Measurements from ENCODE around the gene CREB3L2. TPM values are rescaled to one million over a fixed set of nuclear protein-coding genes. Genes with fewer than 3 reads are reported as not detected.
"Not testable (repeated sequence)": the region's sequence is repeated elsewhere in the genome, so short reads cannot be mapped to it uniquely, and the experiment has no call there.

Gene CREB3L2
- total and polyA plus RNA-seq, 12 donors, result 11.4 to 169 (median 63.1) TPM

DNA sequence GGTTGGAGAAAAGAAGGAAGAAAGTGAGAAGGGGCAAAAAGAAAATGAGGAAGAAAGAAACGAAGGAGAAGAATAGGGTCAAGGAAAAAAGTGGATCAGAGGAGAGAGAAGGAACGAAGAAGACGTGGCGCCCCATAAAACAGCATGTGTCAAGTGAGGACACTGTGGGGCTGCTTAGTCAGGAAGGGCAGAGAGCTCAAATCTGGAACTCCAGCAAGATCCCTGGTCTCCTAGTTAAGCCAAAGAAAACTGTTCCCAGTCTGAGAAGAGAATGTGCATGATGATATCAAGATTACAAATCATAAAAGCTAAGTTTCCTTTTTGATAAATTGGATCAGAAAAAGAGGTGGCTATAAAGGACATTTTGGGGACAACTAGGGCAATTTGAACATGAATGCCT is 33.0 kb downstream of the CREB3L2 start:
- TF ChIP-seq, protein P1, sequence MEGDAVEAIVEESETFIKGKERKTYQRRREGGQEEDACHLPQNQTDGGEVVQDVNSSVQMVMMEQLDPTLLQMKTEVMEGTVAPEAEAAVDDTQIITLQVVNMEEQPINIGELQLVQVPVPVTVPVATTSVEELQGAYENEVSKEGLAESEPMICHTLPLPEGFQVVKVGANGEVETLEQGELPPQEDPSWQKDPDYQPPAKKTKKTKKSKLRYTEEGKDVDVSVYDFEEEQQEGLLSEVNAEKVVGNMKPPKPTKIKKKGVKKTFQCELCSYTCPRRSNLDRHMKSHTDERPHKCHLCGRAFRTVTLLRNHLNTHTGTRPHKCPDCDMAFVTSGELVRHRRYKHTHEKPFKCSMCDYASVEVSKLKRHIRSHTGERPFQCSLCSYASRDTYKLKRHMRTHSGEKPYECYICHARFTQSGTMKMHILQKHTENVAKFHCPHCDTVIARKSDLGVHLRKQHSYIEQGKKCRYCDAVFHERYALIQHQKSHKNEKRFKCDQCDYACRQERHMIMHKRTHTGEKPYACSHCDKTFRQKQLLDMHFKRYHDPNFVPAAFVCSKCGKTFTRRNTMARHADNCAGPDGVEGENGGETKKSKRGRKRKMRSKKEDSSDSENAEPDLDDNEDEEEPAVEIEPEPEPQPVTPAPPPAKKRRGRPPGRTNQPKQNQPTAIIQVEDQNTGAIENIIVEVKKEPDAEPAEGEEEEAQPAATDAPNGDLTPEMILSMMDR (IDR thresholded peaks at IDR 0.05), result no peak
- TF ChIP-seq POLR2A (IDR thresholded peaks at IDR 0.05), result no peak
- WGBS, 4 donors, result 33 to 56% (median 43%) methylated on average over 4 of the region's 4 CpGs
- Histone ChIP-seq H3K27me3 (no peaks in the 10 kb centered on the region), H3K27ac (peak overlapping the region in 2 of 5 donors; percentile 39 to 62), H3K9me3 (replicated peaks in 1 of 3) (no peaks in the 10 kb centered on the region), H3K36me3 (replicated peaks in 1 of 2) (no peaks in the 10 kb centered on the region), H3K4me1 (replicated peaks in 1 of 2) (peaks cover 23 to 54% of the 10 kb centered on the region in 2 donors), H3K4me3 (no peak overlapping the region)
- no peak for DNase-seq
- intact Hi-C loops (cut with DNase I), result no loop called here

DNA sequence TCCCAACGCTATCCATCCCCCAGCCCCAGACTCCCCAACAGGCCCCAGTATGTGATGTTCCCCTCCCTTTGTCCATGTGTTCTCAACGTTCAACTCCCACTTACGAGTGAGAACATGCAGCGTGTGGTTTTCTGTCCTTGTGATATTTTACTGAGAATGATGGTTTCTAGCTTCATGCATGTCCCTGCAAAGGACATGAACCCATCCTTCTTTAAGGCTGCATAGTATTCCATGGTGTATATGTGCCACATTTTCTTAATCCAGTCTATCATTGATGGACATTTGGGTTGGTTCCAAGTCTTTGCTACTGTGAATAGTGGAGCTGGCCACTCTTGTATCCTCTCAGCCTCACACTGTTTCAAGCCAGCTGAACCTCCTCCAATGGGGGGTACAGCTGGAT is 33.5 kb downstream of the CREB3L2 start:
- intact Hi-C loops (cut with DNase I); H3K4me3 ChIP-seq; H3K9me3 ChIP-seq (replicated peaks in 1 of 3); H3K27me3 ChIP-seq; H3K36me3 ChIP-seq (replicated peaks in 1 of 2); DNase-seq: not testable (repeated sequence)
- Histone ChIP-seq H3K4me1 (replicated peaks in 1 of 2) (peaks cover 23 to 56% of the 10 kb centered on the region in 2 donors), H3K27ac (peak overlapping the region in 2 of 5 donors; percentile 39 to 62)
- WGBS, 4 donors, result 92 to 99% (median 97%) methylated on average over 4 of the region's 4 CpGs

DNA sequence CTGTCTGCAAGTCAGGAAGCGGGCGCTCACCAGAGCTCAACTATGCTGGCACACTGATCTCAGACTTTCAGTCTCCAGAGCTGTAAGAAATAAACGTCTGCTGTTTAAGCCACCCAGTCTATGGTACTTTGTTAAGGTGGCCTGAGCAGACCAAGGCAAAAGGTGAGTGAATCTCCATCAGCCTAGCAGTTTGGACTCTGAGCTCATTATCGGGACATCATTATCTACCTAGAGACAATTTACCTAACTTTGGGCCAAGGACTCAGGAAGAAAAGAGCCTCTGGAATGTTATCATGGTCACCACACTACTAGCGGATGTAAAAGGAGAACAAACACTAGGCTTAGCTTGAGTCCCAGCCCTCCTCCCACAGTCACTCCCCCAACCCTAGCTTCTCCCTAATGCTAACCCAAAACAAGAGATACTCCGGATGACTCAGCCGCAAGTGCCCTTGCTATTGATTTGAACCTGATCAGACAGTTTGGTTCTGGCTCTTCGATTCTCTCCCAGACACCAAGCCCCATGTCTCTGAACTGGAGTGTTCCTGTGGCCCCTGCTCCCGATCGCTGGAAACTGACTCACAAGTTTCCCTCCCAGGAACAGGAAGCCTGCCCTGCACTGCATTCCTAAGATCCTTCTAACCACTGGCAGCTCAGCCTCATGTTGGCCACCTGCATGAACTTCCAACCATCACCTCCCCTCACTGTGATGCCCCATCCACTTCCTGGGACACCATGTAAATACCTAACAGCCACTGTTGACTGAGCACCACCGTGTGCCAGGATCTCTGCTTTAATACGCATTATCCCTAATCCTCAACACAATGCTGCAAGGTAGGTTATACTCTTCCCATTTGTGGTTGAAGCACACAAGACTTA is 34.5 kb downstream of the CREB3L2 start:
- no peak for TF ChIP-seq POLR2A (IDR thresholded peaks at IDR 0.05)
- TF ChIP-seq, protein P1 (IDR thresholded peaks at IDR 0.05), result no peak
- Histone ChIP-seq H3K4me1 (replicated peaks in 1 of 2) (peaks cover 23 to 63% of the 10 kb centered on the region in 2 donors), H3K27me3 (no peaks in the 10 kb centered on the region), H3K36me3 (replicated peaks in 1 of 2) (no peaks in the 10 kb centered on the region), H3K9me3 (replicated peaks in 1 of 3) (no peaks in the 10 kb centered on the region), H3K4me3 (no peak overlapping the region), H3K27ac (peak overlapping the region in 1 of 5 donors; percentile 52)
- DNase-seq, result no peak
- WGBS, 4 donors, result 69 to 77% (median 74%) methylated on average over 12 of the region's 12 CpGs
- intact Hi-C loops (cut with DNase I), result no loop called here

DNA sequence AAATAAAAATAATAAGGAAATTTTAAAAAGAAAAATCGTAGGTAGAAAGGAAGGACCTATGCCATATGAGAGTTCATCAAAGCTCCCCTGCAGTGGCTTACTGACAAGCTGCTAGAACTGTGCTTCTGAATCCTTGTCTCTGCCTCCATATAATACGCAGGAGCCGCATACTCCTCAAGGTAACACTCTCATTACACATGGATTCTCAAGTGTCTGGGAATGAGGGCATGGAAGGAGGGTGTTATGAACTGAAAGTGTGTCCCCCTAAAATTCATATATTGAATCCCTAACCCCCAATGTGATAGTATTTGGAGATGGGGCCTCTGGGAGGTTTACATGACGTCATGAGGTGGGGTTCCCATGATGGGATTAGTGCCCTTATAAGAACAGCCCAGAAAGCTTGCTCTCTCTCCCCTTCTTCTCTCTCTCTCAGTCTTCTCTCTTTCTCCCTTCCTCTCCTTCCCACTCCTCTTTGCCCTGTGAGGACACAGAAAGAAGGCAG is 35.2 kb downstream of the CREB3L2 start:
- 83 to 88% (median 88%) methylated on average over 4 of the region's 4 CpGs for WGBS, 4 donors
- Histone ChIP-seq H3K36me3 (replicated peaks in 1 of 2) (no peaks in the 10 kb centered on the region), H3K27me3 (no peaks in the 10 kb centered on the region), H3K27ac (peak overlapping the region in 1 of 5 donors; percentile 52), H3K4me3 (no peak overlapping the region), H3K9me3 (replicated peaks in 1 of 3) (no peaks in the 10 kb centered on the region), H3K4me1 (replicated peaks in 1 of 2) (peaks cover 27 to 69% of the 10 kb centered on the region in 2 donors)
- TF ChIP-seq, protein P1 (IDR thresholded peaks at IDR 0.05), result no peak
- intact Hi-C loops (cut with DNase I), result no loop called here
- DNase-seq, result no peak

All from adrenal gland (tissue), 12 donors.